IPS DF 6.9 (cell line): ENCODE measurements around the gene SHCBP1L.

Experiments used
- DNase-seq: peaks from one replicate; pipeline ENCODE4 v3.0.0-alpha.2; 2013; ENCODE audit warnings: low read depth, low spot score
- H3K27ac ChIP-seq: one replicate; pipeline ENCODE4 v1.5.1; 2013; ENCODE audit warnings: low read length, control low read depth
- H3K27me3 ChIP-seq: 2 replicates; pipeline ENCODE4 v1.6.1; 2013; ENCODE audit warnings: mild to moderate bottlenecking, low read length; ENCODE audit not compliant: control insufficient read depth, insufficient read depth
- H3K36me3 ChIP-seq: 2 replicates; pipeline ENCODE4 v1.6.1; 2013; ENCODE audit warnings: low read length; ENCODE audit not compliant: control insufficient read depth, insufficient read depth
- H3K4me1 ChIP-seq: 2 replicates; pipeline ENCODE4 v1.6.1; 2013; ENCODE audit warnings: low read length; ENCODE audit not compliant: control insufficient read depth, insufficient read depth
- H3K4me3 ChIP-seq: 2 replicates; pipeline ENCODE4 v1.5.1; 2013; ENCODE audit warnings: mild to moderate bottlenecking, low read length
- H3K9me3 ChIP-seq: 2 replicates; pipeline ENCODE4 v1.6.1; 2013; ENCODE audit warnings: low read length, inconsistent platforms; ENCODE audit not compliant: control insufficient read depth, insufficient read depth
- WGBS: extraction: QIAGEN DNeasy Blood & Tissue Kit; methylation state at CpG from one replicate; pipeline ENCODE4 v1.1.7; 2013; ENCODE audit warnings: mixed read lengths, missing lambda C conversion rate; ENCODE audit not compliant: insufficient read length, insufficient coverage; 5-methylcytosine and 5-hydroxymethylcytosine counted together

SHCBP1L gene

GRCh38 chr1:182890927-182891610, 61.9 kb downstream of the SHCBP1L start:
- Histone ChIP-seq H3K4me3 (no peak overlapping the region), H3K27ac (no peak overlapping the region), H3K27me3 (no peaks in the 10 kb centered on the region), H3K9me3 (no peaks in the 10 kb centered on the region), H3K4me1 (no peaks in the 10 kb centered on the region), H3K36me3 (peaks cover 8% of the 10 kb centered on the region)
- WGBS: no CpG with 5 or more reads among the region's 9 CpGs
- no peak for DNase-seq

DNA sequence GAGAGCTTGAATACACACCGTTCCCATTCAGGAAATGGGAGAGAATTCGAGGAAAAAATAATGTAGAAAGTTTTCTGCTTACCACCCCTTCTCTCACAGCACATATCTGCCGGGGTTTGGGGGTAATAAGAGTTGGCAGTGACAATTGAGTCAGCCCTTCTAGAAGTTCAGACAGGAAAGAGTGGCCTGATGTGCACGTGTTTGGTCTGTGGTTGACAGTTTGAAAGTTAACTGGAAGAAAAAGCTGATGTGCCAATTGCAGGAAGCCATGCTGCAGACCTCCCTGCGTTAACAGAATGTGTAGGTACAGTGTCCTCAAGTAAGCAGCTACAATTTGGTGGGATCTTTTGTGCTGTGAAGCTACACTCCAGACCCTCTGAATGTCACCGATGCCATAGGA, 63.0 kb downstream of the SHCBP1L start:
- Histone ChIP-seq H3K4me1 (no peaks in the 10 kb centered on the region), H3K9me3 (no peaks in the 10 kb centered on the region), H3K27ac (no peak overlapping the region), H3K4me3 (no peak overlapping the region), H3K36me3 (peaks cover 12% of the 10 kb centered on the region), H3K27me3 (no peaks in the 10 kb centered on the region)
- no CpG with 5 or more reads among the region's 6 CpGs for WGBS
- DNase-seq: no peak

GRCh38 chr1:182888736-182889531, 64.0 kb downstream of the SHCBP1L start:
- no peak overlapping the region for H3K27ac ChIP-seq
- no peak for DNase-seq
- no CpG with 5 or more reads among the region's 7 CpGs for WGBS

GRCh38 chr1:182886985-182887384, 66.0 kb downstream of the SHCBP1L start:
- H3K27me3 ChIP-seq: no peaks in the 10 kb centered on the region

More at GRCh38 chr1:182888736-182889531, 64.0 kb downstream of the SHCBP1L start:
- no peak overlapping the region for H3K4me3 ChIP-seq
- no peaks in the 10 kb centered on the region for H3K4me1 ChIP-seq
- no peaks in the 10 kb centered on the region for H3K27me3 ChIP-seq
- no peaks in the 10 kb centered on the region for H3K9me3 ChIP-seq
- peaks cover 18% of the 10 kb centered on the region for H3K36me3 ChIP-seq

GRCh38 chr1:182885591-182885990, 67.4 kb downstream of the SHCBP1L start:
- no peak for DNase-seq
- no peak overlapping the region for H3K27ac ChIP-seq
- H3K4me3 ChIP-seq: no peak overlapping the region
- H3K27me3 ChIP-seq: no peaks in the 10 kb centered on the region
- WGBS: 100% methylated on average over 1 of the region's 3 CpGs
- no peaks in the 10 kb centered on the region for H3K4me1 ChIP-seq
- no peaks in the 10 kb centered on the region for H3K9me3 ChIP-seq
- peaks cover 39% of the 10 kb centered on the region for H3K36me3 ChIP-seq

More at GRCh38 chr1:182886985-182887384, 66.0 kb downstream of the SHCBP1L start:
- Histone ChIP-seq H3K9me3 (no peaks in the 10 kb centered on the region), H3K4me1 (no peaks in the 10 kb centered on the region), H3K4me3 (no peak overlapping the region), H3K27ac (no peak overlapping the region), H3K36me3 (peaks cover 31% of the 10 kb centered on the region)
- DNase-seq: no peak
- no CpG with 5 or more reads among the region's 11 CpGs for WGBS

GRCh38 chr1:182884872-182885271, 68.1 kb downstream of the SHCBP1L start:
- H3K4me3 ChIP-seq: no peak overlapping the region
- DNase-seq: no peak
- H3K9me3 ChIP-seq: no peaks in the 10 kb centered on the region
- peaks cover 44% of the 10 kb centered on the region for H3K36me3 ChIP-seq
- H3K4me1 ChIP-seq: no peaks in the 10 kb centered on the region
- no peaks in the 10 kb centered on the region for H3K27me3 ChIP-seq
- no peak overlapping the region for H3K27ac ChIP-seq

- Histone ChIP-seq H3K27me3 (no peaks in the 10 kb centered on the region), H3K36me3 (peaks cover 52% of the 10 kb centered on the region; the same call in 1 of the 2 replicates), H3K4me3 (no peak overlapping the region), H3K4me1 (no peaks in the 10 kb centered on the region), H3K27ac (no peak overlapping the region), H3K9me3 (no peaks in the 10 kb centered on the region)
- no CpG with 5 or more reads among the region's 7 CpGs for WGBS
- no peak for DNase-seq
Observed at GRCh38 chr1:182877842-182878241, 75.1 kb downstream of the SHCBP1L start.

DNA sequence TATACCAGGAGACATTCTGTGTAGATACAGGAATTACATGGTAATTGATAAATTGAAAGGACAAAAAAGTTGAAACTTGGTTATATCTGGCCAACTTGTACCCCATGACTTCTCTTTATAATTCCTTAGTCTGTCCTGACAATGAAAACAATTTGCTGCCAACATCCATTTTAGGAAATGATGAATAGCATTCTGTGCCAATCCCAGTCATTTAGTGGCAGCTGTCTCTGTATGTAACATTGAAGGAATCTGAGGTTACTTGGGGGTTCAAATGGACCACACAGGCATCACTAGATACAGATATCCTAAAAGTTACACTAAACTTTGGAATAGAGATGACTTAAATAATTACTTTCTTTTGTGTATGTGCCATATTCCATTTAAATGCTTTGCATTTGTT, 75.6 kb downstream of the SHCBP1L start:
- no peaks in the 10 kb centered on the region for H3K27me3 ChIP-seq
- peaks cover 51% of the 10 kb centered on the region; the same call in 1 of the 2 replicates for H3K36me3 ChIP-seq
- no peaks in the 10 kb centered on the region for H3K9me3 ChIP-seq
- no peaks in the 10 kb centered on the region for H3K4me1 ChIP-seq
- H3K4me3 ChIP-seq: no peak overlapping the region
- no peak for DNase-seq
- H3K27ac ChIP-seq: no peak overlapping the region

DNA sequence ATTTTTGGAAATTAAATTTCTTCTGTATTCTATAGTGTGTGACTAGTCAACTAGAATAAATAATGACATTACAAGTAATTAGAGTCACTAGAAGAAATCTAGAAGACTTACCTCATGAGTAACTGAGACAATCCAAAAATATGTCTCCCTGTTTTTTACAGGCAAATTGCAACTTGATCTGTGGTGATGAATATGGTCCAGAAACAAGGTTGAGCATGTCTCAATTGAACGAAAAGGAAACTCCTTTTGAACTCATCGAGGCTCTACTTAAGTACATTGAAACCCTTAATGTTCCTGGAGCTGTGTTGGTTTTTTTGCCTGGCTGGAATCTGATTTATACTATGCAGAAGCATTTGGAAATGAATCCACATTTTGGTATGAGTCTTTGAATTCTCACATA, 77.1 kb downstream of the SHCBP1L start:
- Histone ChIP-seq H3K27me3 (no peaks in the 10 kb centered on the region), H3K9me3 (no peaks in the 10 kb centered on the region), H3K36me3 (peaks cover 45% of the 10 kb centered on the region; the same call in 1 of the 2 replicates), H3K27ac (no peak overlapping the region), H3K4me3 (no peak overlapping the region), H3K4me1 (no peaks in the 10 kb centered on the region)
- no peak for DNase-seq
- WGBS: no CpG with 5 or more reads among the region's 2 CpGs

DNA sequence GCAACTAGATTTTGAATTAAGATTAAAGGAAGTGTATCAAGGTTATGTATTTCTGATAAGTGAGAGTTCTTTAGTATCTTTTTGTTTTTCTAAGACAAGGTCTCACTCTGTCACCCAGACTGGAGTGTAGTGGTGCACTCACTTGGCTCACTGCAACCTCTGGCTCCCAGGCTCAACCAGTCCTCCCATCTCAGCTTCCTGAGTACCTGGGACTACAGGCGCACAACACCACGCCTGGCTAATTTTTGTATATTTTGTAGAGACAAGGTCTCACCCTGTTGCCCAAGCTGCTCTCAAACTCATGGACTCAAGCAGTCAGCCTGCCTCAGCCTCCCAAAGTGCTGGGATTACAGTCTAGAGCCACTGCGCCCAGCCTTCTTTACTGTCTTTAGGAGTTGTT, 80.1 kb downstream of the SHCBP1L start:
- H3K4me3 ChIP-seq: no peak overlapping the region
- WGBS: no CpG with 5 or more reads among the region's 3 CpGs
- H3K9me3 ChIP-seq: no peaks in the 10 kb centered on the region
- DNase-seq: no peak
- H3K27ac ChIP-seq: no peak overlapping the region
- no peaks in the 10 kb centered on the region for H3K27me3 ChIP-seq
- H3K36me3 ChIP-seq: peaks cover 36% of the 10 kb centered on the region; the same call in 1 of the 2 replicates
- no peaks in the 10 kb centered on the region for H3K4me1 ChIP-seq
